HG02623 (cell line): Measurements from ENCODE around the gene CENPP.

ENCODE experiments used
- ATAC-seq: cut with Tn5 transposase; IDR thresholded peaks from one replicate; pipeline ENCODE4 v1.9.1; 2021; ENCODE audit warnings: moderate library complexity; ENCODE audit not compliant: unreplicated experiment

Gene CENPP

DNA sequence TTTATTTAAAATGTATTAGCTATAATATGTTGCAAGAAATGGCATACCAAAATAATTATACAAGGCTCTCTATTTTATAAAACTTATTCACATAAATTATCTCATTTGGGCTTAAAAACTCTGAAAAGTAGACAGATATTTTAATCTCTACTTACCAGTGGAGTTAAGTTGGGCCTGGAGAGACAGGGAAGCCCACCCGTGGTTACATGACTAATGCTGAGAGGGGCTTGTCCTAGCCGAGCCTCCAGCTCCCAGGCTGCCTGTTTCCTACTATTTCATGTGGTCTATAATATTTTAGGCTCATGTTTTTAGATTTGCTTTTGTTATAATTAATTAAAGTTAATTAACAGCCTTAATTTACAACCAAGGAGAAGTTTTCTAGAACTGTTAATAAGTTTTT lies 177.4 kb downstream of the CENPP start:
- ATAC-seq: no peak

GRCh38 chr9:92504881-92505280 lies 179.1 kb downstream of the CENPP start:
- ATAC-seq: no peak

- no peak for ATAC-seq
Observed at GRCh38 chr9:92506184-92506857, 180.6 kb downstream of the CENPP start.

DNA sequence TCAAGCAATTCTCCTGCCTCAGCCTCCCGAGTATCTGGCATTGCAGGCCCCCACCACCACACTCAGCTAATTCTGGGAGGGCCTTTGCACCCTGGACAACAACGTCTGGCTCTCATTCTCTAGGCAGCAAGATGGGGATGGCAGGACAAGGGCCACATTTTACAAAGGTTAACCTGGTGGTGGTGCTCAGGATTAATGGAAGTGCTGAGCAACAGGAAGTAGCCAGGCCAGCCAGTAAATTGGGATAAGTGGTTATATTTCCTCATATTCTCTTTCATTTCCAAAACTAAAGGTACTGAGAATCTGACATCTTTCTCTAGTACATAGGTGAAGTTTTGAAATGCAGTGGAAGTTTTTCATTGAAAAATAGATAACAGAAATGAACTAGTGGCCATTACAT lies 181.3 kb downstream of the CENPP start:
- ATAC-seq: no peak

DNA sequence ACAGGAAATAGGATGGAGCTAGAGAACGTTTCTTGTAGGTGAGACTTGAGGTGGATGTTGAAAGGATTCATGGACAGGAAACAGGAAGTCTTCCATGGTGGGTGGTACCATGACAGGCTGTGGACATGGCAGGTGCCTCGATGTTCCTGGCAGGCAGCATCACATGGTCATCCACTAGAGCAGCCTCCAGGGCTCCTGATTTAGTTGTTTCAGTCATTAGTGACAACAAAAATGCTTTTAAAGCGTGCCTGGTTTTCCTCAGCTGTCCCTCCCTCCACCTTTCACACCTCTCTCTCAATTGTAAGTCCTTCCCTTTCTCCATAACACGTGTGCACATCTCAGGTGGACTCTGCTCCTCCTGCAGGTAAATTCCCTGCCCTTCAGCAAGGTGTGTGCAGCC lies 181.7 kb downstream of the CENPP start:
- no peak for ATAC-seq

DNA sequence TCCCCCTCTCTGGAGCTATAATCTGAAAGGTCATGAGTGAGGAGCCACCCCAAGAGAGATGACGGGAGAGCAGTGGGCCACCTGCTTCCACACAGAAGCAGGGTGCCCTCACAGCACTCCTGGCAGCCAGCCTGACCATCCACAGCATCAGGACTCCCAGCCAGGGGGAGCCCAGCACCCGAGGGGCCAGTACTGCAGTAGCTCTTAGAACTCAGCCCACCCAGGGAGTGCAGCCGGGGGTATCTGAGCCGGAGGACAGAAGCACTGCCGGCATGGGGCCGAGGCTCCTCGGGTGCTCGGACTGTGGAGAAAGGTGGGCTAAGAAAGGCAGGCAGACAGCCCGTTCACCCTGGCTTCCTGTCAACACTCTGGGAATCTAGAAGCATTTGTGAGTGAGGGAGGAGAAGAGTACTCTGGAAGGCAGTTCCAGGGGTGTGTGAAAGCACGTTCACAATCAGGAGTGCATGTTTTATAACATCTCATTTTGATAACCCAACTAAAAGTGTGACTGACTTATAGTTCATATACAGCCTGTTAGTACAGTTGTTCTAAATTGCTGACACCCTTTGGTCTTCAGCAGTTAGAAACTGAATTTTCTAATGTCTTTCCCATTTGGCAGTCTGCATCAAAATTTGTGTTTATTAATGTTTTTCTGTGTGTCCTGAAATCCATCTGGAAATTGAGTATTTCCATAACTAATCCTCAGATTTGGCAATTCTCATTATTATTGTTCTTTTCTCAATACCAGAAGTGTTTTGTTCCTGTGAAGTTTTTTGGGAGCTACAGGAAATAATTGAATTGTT lies 182.5 kb downstream of the CENPP start:
- ATAC-seq: no peak

DNA sequence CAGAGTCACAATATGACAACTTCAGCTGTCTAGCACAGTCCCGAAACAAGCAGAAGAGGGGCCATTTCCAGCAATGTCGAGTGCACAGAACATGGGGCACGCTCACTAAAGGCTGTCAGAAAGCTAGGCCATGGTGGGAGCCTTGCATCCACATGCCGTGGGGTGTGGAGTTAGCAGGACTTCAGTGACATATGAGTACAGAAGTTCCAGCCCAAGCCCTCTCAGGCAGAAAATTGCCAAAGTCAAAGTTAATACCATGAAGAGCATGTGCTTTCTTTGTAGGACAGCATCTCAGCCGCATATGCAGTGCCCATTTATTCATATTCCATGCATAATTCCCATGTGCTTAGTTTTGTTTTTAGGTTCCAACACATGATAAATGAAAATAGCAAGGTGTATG lies 183.3 kb downstream of the CENPP start:
- no peak for ATAC-seq

GRCh38 chr9:92510747-92511146 lies 185.0 kb downstream of the CENPP start:
- ATAC-seq: no peak

DNA sequence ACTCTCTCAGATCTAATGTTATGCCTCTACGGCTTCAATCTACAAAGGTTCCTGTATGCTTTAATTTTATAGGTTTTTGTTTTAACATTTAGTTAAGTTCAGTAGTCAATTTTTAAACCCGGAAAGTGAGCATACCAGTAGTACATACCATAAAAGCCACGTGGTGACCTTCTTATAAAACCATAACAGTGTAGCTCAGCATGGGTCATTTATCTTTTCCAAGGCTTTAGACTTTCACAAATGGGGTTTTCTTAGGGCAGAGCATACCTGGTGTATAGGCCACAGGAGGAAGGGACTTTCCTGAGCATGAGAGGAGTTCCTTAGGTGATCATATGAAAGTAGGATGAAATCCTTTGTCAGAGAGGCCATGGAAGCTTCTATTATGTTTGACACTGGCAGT lies 186.9 kb downstream of the CENPP start:
- ATAC-seq: no peak

GRCh38 chr9:92513349-92513748 lies 187.6 kb downstream of the CENPP start:
- ATAC-seq: no peak

GRCh38 chr9:92514635-92515034 lies 188.9 kb downstream of the CENPP start:
- no peak for ATAC-seq

DNA sequence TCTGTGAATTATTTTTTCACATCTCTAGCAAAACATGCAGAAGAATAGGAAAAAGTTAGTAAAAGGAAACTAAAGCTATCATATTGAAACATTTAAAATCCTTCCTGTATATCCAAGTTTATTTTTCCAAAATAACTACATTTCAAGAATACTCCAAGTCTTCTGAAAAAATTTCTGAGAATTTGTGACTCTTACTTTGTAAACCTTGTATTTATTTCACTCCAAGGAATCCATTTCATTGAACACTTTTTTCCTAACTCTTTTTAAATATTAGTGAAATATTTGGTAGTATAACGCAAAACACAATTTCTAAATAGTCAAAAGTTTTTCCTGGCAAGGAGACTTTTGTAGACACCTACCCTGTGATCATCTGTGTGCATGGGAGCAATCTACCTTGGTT lies 190.8 kb downstream of the CENPP start:
- no peak for ATAC-seq

DNA sequence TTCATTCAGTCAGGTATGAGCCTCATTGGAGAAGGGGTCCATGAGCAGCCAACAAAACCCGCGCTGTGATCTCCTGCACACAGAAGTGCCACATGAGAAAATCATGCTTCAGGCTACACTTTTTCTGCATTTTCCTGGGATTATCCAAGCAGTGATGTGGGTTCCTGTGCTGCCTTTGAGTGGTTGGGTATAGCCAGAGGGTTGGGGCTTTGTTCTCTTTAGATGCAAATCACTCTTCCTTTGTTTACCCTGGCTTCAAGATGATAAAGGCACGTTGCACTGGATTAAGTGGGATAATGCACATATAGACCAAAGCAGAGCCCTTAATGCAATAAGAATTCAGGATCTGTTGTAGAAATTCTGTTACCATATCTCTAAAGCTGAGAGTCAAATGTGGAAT lies 191.3 kb downstream of the CENPP start:
- ATAC-seq: no peak

GRCh38 chr9:92518199-92518598 lies 192.4 kb downstream of the CENPP start:
- ATAC-seq: no peak

DNA sequence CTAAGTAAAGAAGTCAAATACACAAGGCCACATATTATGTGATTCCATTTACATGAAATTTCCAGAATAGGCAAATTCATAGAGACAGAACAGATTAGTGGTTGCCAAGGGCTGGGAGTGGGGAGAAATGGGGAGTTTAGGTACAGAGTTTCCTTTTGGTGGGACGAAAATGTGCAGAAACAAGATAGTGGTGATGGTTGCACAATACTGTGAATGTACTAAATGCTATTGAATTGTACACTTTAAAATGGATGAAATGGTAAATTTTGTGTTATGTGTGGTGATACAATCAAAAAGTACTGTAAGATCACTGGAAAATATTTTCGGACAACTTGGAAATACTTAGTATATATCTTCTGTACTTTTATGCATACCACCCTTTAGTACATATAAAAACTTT lies 195.1 kb downstream of the CENPP start:
- ATAC-seq: no peak

GRCh38 chr9:92522983-92523970 lies 197.5 kb downstream of the CENPP start:
- no peak for ATAC-seq

DNA sequence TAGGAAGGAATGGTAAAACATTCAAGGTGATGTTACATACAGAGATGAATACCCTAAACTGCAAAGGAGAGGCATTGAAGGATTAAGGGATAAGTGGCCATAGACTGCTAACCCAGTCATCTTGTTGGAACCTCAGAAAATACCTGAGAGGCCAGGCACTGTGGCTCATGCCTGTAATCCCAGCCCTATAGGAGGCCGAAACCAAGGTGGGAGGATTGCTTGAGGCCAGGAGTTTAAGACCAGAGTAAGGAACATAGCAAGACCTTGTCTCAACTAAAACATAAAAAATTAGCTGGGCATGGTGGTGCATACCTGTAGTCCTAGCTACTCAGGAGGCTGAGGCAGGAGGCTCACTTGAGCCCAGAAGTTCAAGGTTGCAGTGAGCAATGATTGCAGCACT lies 199.1 kb downstream of the CENPP start:
- no peak for ATAC-seq

GRCh38 chr9:92525306-92525705 lies 199.6 kb downstream of the CENPP start:
- ATAC-seq: no peak

- no peak for ATAC-seq
Observed at GRCh38 chr9:92527291-92527828, 201.6 kb downstream of the CENPP start.

- ATAC-seq: no peak
Observed at GRCh38 chr9:92527832-92528521, 202.2 kb downstream of the CENPP start.

DNA sequence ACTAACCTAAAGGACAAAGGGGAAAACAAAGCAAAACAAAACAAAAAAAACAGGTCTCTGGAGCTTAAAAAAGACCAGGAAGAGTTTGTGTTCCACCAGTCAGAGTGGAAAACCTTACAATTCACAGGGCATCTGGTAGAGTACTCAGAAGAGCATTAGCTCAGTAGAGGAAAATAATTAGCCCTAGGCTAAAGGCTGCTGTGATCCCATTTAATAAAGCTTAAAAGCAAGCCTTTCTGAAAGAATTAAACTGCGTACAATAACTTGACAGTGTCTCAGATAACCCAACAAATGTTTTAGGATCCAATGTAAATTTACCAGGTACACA lies 202.7 kb downstream of the CENPP start:
- no peak for ATAC-seq
